HG03025 (cell line): ENCODE results near the gene KCNK7.

Source experiments
- ATAC-seq: cut with Tn5 transposase; IDR thresholded peaks from one replicate; pipeline ENCODE4 v1.9.1; 2021; ENCODE audit warnings: mild to moderate bottlenecking, moderate library complexity; ENCODE audit not compliant: unreplicated experiment, low FRiP score

KCNK7 gene

GRCh38 chr11:65611758-65612603, 16.4 kb upstream of the KCNK7 start:
- no peak for ATAC-seq

GRCh38 chr11:65611028-65611757, 15.6 kb upstream of the KCNK7 start:
- ATAC-seq, result no peak

GRCh38 chr11:65610404-65610803, 14.8 kb upstream of the KCNK7 start:
- no peak for ATAC-seq

- no peak for ATAC-seq
Observed at GRCh38 chr11:65609665-65610064, 14.1 kb upstream of the KCNK7 start.

GRCh38 chr11:65609229-65609628, 13.6 kb upstream of the KCNK7 start:
- no peak for ATAC-seq

GRCh38 chr11:65607614-65608426, 12.2 kb upstream of the KCNK7 start:
- no peak for ATAC-seq

GRCh38 chr11:65606876-65607613, 11.4 kb upstream of the KCNK7 start:
- no peak for ATAC-seq

- no peak for ATAC-seq
Observed at GRCh38 chr11:65604258-65604657, 8.7 kb upstream of the KCNK7 start.

GRCh38 chr11:65599955-65600246, 4.3 kb upstream of the KCNK7 start:
- ATAC-seq, result no peak

GRCh38 chr11:65599216-65599954, 3.8 kb upstream of the KCNK7 start:
- ATAC-seq, result no peak

- ATAC-seq, result no peak
Observed at GRCh38 chr11:65598258-65598699, 2.7 kb upstream of the KCNK7 start.

GRCh38 chr11:65596520-65596919, 920 bp upstream of the KCNK7 start:
- ATAC-seq, result no peak

- no peak for ATAC-seq
Observed at GRCh38 chr11:65595131-65595530, 469 bp downstream of the KCNK7 start.

- no peak for ATAC-seq
Observed at GRCh38 chr11:65593518-65594414, 1.8 kb downstream of the KCNK7 start.

GRCh38 chr11:65592858-65593517, 2.6 kb downstream of the KCNK7 start:
- ATAC-seq, result no peak

- no peak for ATAC-seq
Observed at GRCh38 chr11:65591939-65592857, 3.4 kb downstream of the KCNK7 start.

GRCh38 chr11:65590240-65590738, 5.3 kb downstream of the KCNK7 start:
- ATAC-seq, result no peak
